Colonic mucosa (tissue), 4 donors: ENCODE measurements around the gene GRM8. TPM values are rescaled to one million over a fixed set of nuclear protein-coding genes. Genes with fewer than 3 reads are reported as not detected.

ENCODE experiments used
- DNase-seq: peaks from one replicate; pipeline ENCODE4 v3.0.0-alpha.2; 2020
- H3K27ac ChIP-seq: fragments of 200-600 bp; one replicate; pipeline ENCODE4 v1.8.0; 2021
- H3K27me3 ChIP-seq: fragments of 200-600 bp; one replicate; pipeline ENCODE4 v1.8.0; 2021
- H3K36me3 ChIP-seq: fragments of 200-600 bp; one replicate; pipeline ENCODE4 v1.8.0; 2021
- H3K4me1 ChIP-seq: fragments of 200-600 bp; one replicate; pipeline ENCODE4 v1.8.0; 2021; ENCODE audit warnings: mild to moderate bottlenecking
- H3K4me3 ChIP-seq: fragments of 200-600 bp; one replicate; pipeline ENCODE4 v1.8.0; 2021
- H3K9ac ChIP-seq, 2 donors: one replicate each; pipeline ENCODE4 v1.7.0; 2013; ENCODE audit warnings: control low read depth in 2 of 2, low read depth in 2 of 2, low read length in 2 of 2
- H3K9me3 ChIP-seq: fragments of 200-600 bp; one replicate; pipeline ENCODE4 v1.8.0; 2021
- CTCF ChIP-seq: fragments of 200-600 bp; IDR thresholded peaks from one replicate; pipeline ENCODE4 v1.8.0; 2022; ENCODE audit warnings: antibody characterized with exemption, mild to moderate bottlenecking
- intact Hi-C: fragments of 100-400 bp; cut with DNase I; formaldehyde crosslinking; loops from one replicate; pipeline ENCODE4 v1.14.1; 2022
- total RNA-seq, 2 donors: library from RNA; stranded (reverse); fragmentation: NEBNext Ultra II Directional in 1 of 2; extraction: Animal tissue kit (Norgen Biotek cat#: 25700) in 1 of 2; gene quantifications; one replicate each; pipeline ENCODE4 v1.2.1, GENCODE V29; 2021
- donor health status: healthy.
- donor health status: DM: no; HTN: no; CAD: no.
- donor health status: DM: no; HTN: no; CAD: no.

The GRM8 gene
- total RNA-seq, 2 donors from 2014 or later: 2.2 to 2.5 TPM

- intact Hi-C loops: no loop called here
- no peak for TF ChIP-seq CTCF
- Histone ChIP-seq H3K9ac (no peak overlapping the region), H3K27ac (no peak overlapping the region), H3K9me3 (no peaks in the 10 kb centered on the region), H3K27me3 (no peaks in the 10 kb centered on the region), H3K4me3 (no peak overlapping the region), H3K36me3 (no peaks in the 10 kb centered on the region), H3K4me1 (no peaks in the 10 kb centered on the region)
- DNase-seq: no peak
Observed at GRCh38 chr7:126424985-126425384, 827.8 kb downstream of the GRM8 start.

GRCh38 chr7:126419047-126419446 lies 833.7 kb downstream of the GRM8 start:
- H3K4me3 ChIP-seq: no peak overlapping the region
- no peaks in the 10 kb centered on the region for H3K36me3 ChIP-seq
- no peak overlapping the region for H3K27ac ChIP-seq
- H3K9me3 ChIP-seq: no peaks in the 10 kb centered on the region
- H3K4me1 ChIP-seq: no peaks in the 10 kb centered on the region
- intact Hi-C loops: no loop called here
- no peak for DNase-seq
- TF ChIP-seq CTCF: no peak
- H3K9ac ChIP-seq: no peak overlapping the region
- no peaks in the 10 kb centered on the region for H3K27me3 ChIP-seq

- Histone ChIP-seq H3K4me3 (no peak overlapping the region), H3K9ac (no peak overlapping the region), H3K4me1 (no peaks in the 10 kb centered on the region), H3K36me3 (no peaks in the 10 kb centered on the region), H3K27me3 (no peaks in the 10 kb centered on the region), H3K9me3 (no peaks in the 10 kb centered on the region), H3K27ac (no peak overlapping the region)
- TF ChIP-seq CTCF: no peak
- intact Hi-C loops: no loop called here
- no peak for DNase-seq
Observed at GRCh38 chr7:126411821-126412383, 840.8 kb downstream of the GRM8 start.

DNA sequence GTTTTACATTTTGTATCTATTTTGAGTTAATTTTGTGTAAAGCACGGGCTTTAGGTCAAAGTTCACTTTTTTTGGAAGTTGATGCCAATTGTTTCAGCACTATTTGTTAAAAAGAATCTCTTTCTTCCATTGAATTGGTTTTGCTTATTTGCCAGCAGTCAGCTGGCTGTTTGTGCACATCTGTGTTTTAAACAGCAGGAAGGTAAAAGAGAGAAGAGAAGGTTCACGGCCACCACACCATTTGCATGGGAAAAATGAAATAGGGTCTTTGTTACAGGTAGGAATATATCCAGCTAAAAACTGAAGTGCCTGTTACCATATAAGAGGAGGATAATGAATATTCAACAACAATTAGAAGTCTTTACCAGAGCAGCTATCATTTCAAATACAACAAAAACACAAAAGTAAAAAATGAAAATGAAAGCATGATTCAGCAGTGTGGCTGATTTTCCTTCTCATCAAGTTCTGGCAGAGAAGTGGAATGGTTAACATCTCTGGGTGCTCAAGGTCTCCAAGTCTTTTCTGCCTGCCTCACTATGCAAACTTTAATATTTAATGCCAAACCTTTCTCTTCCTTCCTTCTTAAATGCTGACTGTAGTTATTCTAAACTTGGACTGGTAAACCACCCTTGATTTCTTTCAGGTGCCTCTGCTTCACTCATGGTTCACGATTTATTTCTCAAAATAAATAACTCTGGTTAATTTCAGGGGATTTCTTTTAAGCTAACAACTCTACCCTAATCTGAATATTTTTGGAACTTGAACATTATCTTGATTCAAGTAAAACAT lies 841.5 kb downstream of the GRM8 start:
- Histone ChIP-seq H3K4me1 (no peaks in the 10 kb centered on the region), H3K27ac (no peak overlapping the region), H3K9me3 (no peaks in the 10 kb centered on the region), H3K27me3 (no peaks in the 10 kb centered on the region), H3K4me3 (no peak overlapping the region), H3K36me3 (no peaks in the 10 kb centered on the region), H3K9ac (no peak overlapping the region)
- no peak for TF ChIP-seq CTCF
- DNase-seq: no peak
- intact Hi-C loops: no loop called here

DNA sequence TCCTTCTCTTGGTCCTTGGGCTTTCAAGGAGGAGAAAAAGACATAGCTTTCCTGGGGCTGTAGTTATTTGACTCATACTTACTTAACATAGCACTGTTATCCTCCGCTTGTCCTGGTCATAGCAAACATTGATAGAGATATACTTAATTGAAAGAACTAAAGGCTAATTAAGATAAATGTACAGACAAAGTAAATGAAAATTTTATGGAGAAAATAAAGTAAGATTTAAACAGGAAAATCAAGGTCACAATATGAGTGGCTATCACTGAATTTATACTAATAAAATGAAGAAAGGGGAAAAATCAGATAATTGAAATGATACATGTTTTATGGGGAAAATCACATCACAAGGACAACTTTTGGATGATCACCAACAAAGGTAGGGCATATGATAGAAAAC lies 849.7 kb downstream of the GRM8 start:
- Histone ChIP-seq H3K36me3 (no peaks in the 10 kb centered on the region), H3K9ac (no peak overlapping the region), H3K9me3 (no peaks in the 10 kb centered on the region), H3K4me3 (no peak overlapping the region), H3K27me3 (no peaks in the 10 kb centered on the region), H3K27ac (no peak overlapping the region), H3K4me1 (no peaks in the 10 kb centered on the region)
- no peak for TF ChIP-seq CTCF
- intact Hi-C loops: no loop called here
- DNase-seq: no peak
